Immature natural killer cell (primary cell): ENCODE results near the gene ZNF620. TPM values are rescaled to one million over a fixed set of nuclear protein-coding genes. Genes with fewer than 3 reads are reported as not detected.

ENCODE experiments used
- DNase-seq, 3 donors: peaks; one replicate each; pipeline ENCODE4 v3.0.0; 2022; ENCODE audit warnings: mixed read lengths in 1 of 3
- H3K27ac Mint-ChIP-seq, 6 donors: one replicate each; pipeline ENCODE4 v1.8.0; 2020; ENCODE audit warnings: mixed read lengths in 6 of 6, mild to moderate bottlenecking in 5 of 6, inconsistent platforms in 4 of 6, moderate library complexity in 3 of 6
- H3K27me3 Mint-ChIP-seq, 3 donors: one replicate each; pipeline ENCODE4 v1.8.0; 2020 to 2021; ENCODE audit warnings: low read depth in 3 of 3, mild to moderate bottlenecking in 3 of 3, mixed read lengths in 3 of 3, moderate library complexity in 3 of 3, inconsistent platforms in 1 of 3
- H3K36me3 Mint-ChIP-seq, 3 donors: one replicate each; pipeline ENCODE4 v1.8.0; 2020; ENCODE audit warnings: mixed read lengths in 3 of 3, inconsistent platforms in 2 of 3, mild to moderate bottlenecking in 2 of 3
- H3K4me1 Mint-ChIP-seq, 2 donors: one replicate each; pipeline ENCODE4 v1.8.0; 2020; ENCODE audit warnings: inconsistent platforms in 2 of 2, mild to moderate bottlenecking in 2 of 2, mixed read lengths in 2 of 2, moderate library complexity in 1 of 2
- H3K4me3 Mint-ChIP-seq, 5 donors: one replicate each; pipeline ENCODE4 v1.8.0; 2020; ENCODE audit warnings: mild to moderate bottlenecking in 5 of 5, mixed read lengths in 5 of 5, inconsistent platforms in 3 of 5, moderate library complexity in 3 of 5
- H3K9me3 Mint-ChIP-seq, 6 donors: one replicate each; pipeline ENCODE4 v1.8.0; 2020; ENCODE audit warnings: mild to moderate bottlenecking in 6 of 6, mixed read lengths in 6 of 6, inconsistent platforms in 4 of 6, moderate library complexity in 3 of 6
- polyA plus RNA-seq, 3 donors: library from polyadenylated mRNA; unstranded; fragments of 300-500 nt; fragmentation: Illumina TruSeq; gene quantifications; one replicate each; pipeline ENCODE4 v1.2.3, GENCODE V29; 2021

ZNF620 gene
- polyA plus RNA-seq, 3 donors from 2014 or later, result 1.3 to 4.7 (median 1.7) TPM

- no peaks in the 10 kb centered on the region for H3K9me3 Mint-ChIP-seq
- no peak overlapping the region for H3K4me3 Mint-ChIP-seq
- no peak for DNase-seq
- no peaks in the 10 kb centered on the region for H3K4me1 Mint-ChIP-seq
- no peak overlapping the region for H3K27ac Mint-ChIP-seq
- H3K27me3 Mint-ChIP-seq, result peaks cover 0 to 5% (median 3%) of the 10 kb centered on the region in 3 donors
- H3K36me3 Mint-ChIP-seq, result peaks cover 0 to 5% (median 0%) of the 10 kb centered on the region in 3 donors
Measured at GRCh38 chr3:40470701-40471100, 35.1 kb upstream of the ZNF620 start.

- H3K4me1 Mint-ChIP-seq, result peaks cover 21 to 28% of the 10 kb centered on the region in 2 donors
- DNase-seq, result peak; percentile 76 to 80 (median 77)
- no peaks in the 10 kb centered on the region for H3K9me3 Mint-ChIP-seq
- H3K36me3 Mint-ChIP-seq, result peaks cover 6 to 14% (median 11%) of the 10 kb centered on the region in 3 donors
- peak within 1 kb of the TSS; percentile 95 to 98 (median 97) for H3K4me3 Mint-ChIP-seq
- H3K27ac Mint-ChIP-seq, result peak within 1 kb of the TSS; percentile 92 to 99 (median 98)
- peaks cover 0 to 5% (median 3%) of the 10 kb centered on the region in 3 donors for H3K27me3 Mint-ChIP-seq
Measured at GRCh38 chr3:40476478-40477470, 29.1 kb upstream of the ZNF620 start, which contains the start of gene ZNF619. ZNF619 (plus strand) TSS chr3:40477122; CDS start chr3:40477980, 858 bp downstream.

GRCh38 chr3:40477666-40478065, 28.2 kb upstream of the ZNF620 start:
- H3K9me3 Mint-ChIP-seq, result no peaks in the 10 kb centered on the region
- peak overlapping the region; percentile 95 to 98 (median 97) for H3K4me3 Mint-ChIP-seq
- H3K36me3 Mint-ChIP-seq, result peaks cover 12 to 21% (median 17%) of the 10 kb centered on the region in 3 donors
- H3K4me1 Mint-ChIP-seq, result peaks cover 27 to 34% of the 10 kb centered on the region in 2 donors
- peak overlapping the region; percentile 92 to 99 (median 98) for H3K27ac Mint-ChIP-seq
- no peak for DNase-seq
- H3K27me3 Mint-ChIP-seq, result peaks cover 0 to 5% (median 3%) of the 10 kb centered on the region in 3 donors

- DNase-seq, result no peak
- H3K27ac Mint-ChIP-seq, result no peak overlapping the region
- peaks cover 11 to 13% of the 10 kb centered on the region in 2 donors for H3K4me1 Mint-ChIP-seq
- no peak overlapping the region for H3K4me3 Mint-ChIP-seq
- H3K9me3 Mint-ChIP-seq, result peaks cover 4 to 15% (median 10%) of the 10 kb centered on the region in 6 donors
- peaks cover 0 to 4% (median 0%) of the 10 kb centered on the region in 3 donors for H3K27me3 Mint-ChIP-seq
- peaks cover 31 to 53% (median 41%) of the 10 kb centered on the region in 3 donors for H3K36me3 Mint-ChIP-seq
Measured at GRCh38 chr3:40487172-40487571, 18.7 kb upstream of the ZNF620 start.

GRCh38 chr3:40490916-40491315, 14.9 kb upstream of the ZNF620 start:
- H3K9me3 Mint-ChIP-seq, result peaks cover 4 to 15% (median 10%) of the 10 kb centered on the region in 6 donors
- no peak overlapping the region for H3K4me3 Mint-ChIP-seq
- DNase-seq, result no peak
- peaks cover 29 to 37% (median 34%) of the 10 kb centered on the region in 3 donors for H3K36me3 Mint-ChIP-seq
- peaks cover 0 to 1% (median 0%) of the 10 kb centered on the region in 3 donors for H3K27me3 Mint-ChIP-seq
- peaks cover 0 to 2% of the 10 kb centered on the region in 2 donors for H3K4me1 Mint-ChIP-seq
- H3K27ac Mint-ChIP-seq, result no peak overlapping the region

GRCh38 chr3:40494698-40495097, 11.1 kb upstream of the ZNF620 start:
- H3K9me3 Mint-ChIP-seq, result no peaks in the 10 kb centered on the region
- H3K4me1 Mint-ChIP-seq, result no peaks in the 10 kb centered on the region
- no peak overlapping the region for H3K4me3 Mint-ChIP-seq
- no peak for DNase-seq
- no peak overlapping the region for H3K27ac Mint-ChIP-seq
- H3K36me3 Mint-ChIP-seq, result peaks cover 6 to 13% (median 11%) of the 10 kb centered on the region in 3 donors
- peaks cover 0 to 1% (median 0%) of the 10 kb centered on the region in 3 donors for H3K27me3 Mint-ChIP-seq

GRCh38 chr3:40497288-40497687, 8.6 kb upstream of the ZNF620 start:
- Mint-ChIP-seq H3K9me3 (no peaks in the 10 kb centered on the region), H3K36me3 (peaks cover 3 to 8% (median 8%) of the 10 kb centered on the region in 3 donors), H3K27me3 (peaks cover 0 to 1% (median 0%) of the 10 kb centered on the region in 3 donors), H3K27ac (no peak overlapping the region), H3K4me1 (no peaks in the 10 kb centered on the region), H3K4me3 (no peak overlapping the region)
- no peak for DNase-seq

GRCh38 chr3:40499952-40500351, 5.9 kb upstream of the ZNF620 start:
- Mint-ChIP-seq H3K4me1 (peaks cover 4 to 5% of the 10 kb centered on the region in 2 donors), H3K4me3 (no peak overlapping the region)

GRCh38 chr3:40502034-40502433, 3.8 kb upstream of the ZNF620 start:
- DNase-seq, result no peak
- H3K9me3 Mint-ChIP-seq, result no peaks in the 10 kb centered on the region

More at GRCh38 chr3:40499952-40500351, 5.9 kb upstream of the ZNF620 start:
- Mint-ChIP-seq H3K36me3 (peaks cover 3 to 8% (median 4%) of the 10 kb centered on the region in 3 donors), H3K27ac (peak overlapping the region in 2 of 6 donors; percentile 40 to 72), H3K27me3 (no peaks in the 10 kb centered on the region), H3K9me3 (no peaks in the 10 kb centered on the region)
- DNase-seq, result no peak

GRCh38 chr3:40504636-40505430, 1.0 kb upstream of the ZNF620 start:
- Mint-ChIP-seq H3K27ac (peak overlapping the region; percentile 17 to 87 (median 61)), H3K27me3 (peaks cover 0 to 2% (median 0%) of the 10 kb centered on the region in 3 donors), H3K4me3 (peak overlapping the region; percentile 80 to 98 (median 97)), H3K36me3 (peaks cover 0 to 6% (median 4%) of the 10 kb centered on the region in 3 donors), H3K9me3 (no peaks in the 10 kb centered on the region), H3K4me1 (peaks cover 21 to 27% of the 10 kb centered on the region in 2 donors)
- DNase-seq, result no peak

More at GRCh38 chr3:40502034-40502433, 3.8 kb upstream of the ZNF620 start:
- Mint-ChIP-seq H3K27me3 (peaks cover 0 to 2% (median 0%) of the 10 kb centered on the region in 3 donors), H3K36me3 (peaks cover 0 to 6% (median 4%) of the 10 kb centered on the region in 3 donors), H3K4me1 (peaks cover 21 to 26% of the 10 kb centered on the region in 2 donors), H3K27ac (no peak overlapping the region), H3K4me3 (no peak overlapping the region)

GRCh38 chr3:40511031-40511718, 5.3 kb downstream of the ZNF620 start:
- Mint-ChIP-seq H3K27ac (no peak overlapping the region), H3K27me3 (no peaks in the 10 kb centered on the region), H3K9me3 (no peaks in the 10 kb centered on the region), H3K4me1 (peaks cover 8 to 10% of the 10 kb centered on the region in 2 donors), H3K36me3 (peaks cover 7 to 37% (median 32%) of the 10 kb centered on the region in 3 donors), H3K4me3 (no peak overlapping the region)
- DNase-seq, result no peak

GRCh38 chr3:40516201-40516600, 10.4 kb downstream of the ZNF620 start:
- H3K4me1 Mint-ChIP-seq, result no peaks in the 10 kb centered on the region
- peaks cover 6 to 35% (median 26%) of the 10 kb centered on the region in 3 donors for H3K36me3 Mint-ChIP-seq
- H3K9me3 Mint-ChIP-seq, result no peaks in the 10 kb centered on the region

GRCh38 chr3:40518067-40518466, 12.2 kb downstream of the ZNF620 start:
- Mint-ChIP-seq H3K9me3 (no peaks in the 10 kb centered on the region), H3K27ac (no peak overlapping the region), H3K36me3 (peaks cover 6 to 27% (median 26%) of the 10 kb centered on the region in 3 donors), H3K4me1 (no peaks in the 10 kb centered on the region), H3K27me3 (no peaks in the 10 kb centered on the region), H3K4me3 (no peak overlapping the region)
- no peak for DNase-seq

More at GRCh38 chr3:40516201-40516600, 10.4 kb downstream of the ZNF620 start:
- Mint-ChIP-seq H3K27ac (no peak overlapping the region), H3K27me3 (no peaks in the 10 kb centered on the region), H3K4me3 (no peak overlapping the region)
- no peak for DNase-seq
